Activated CD8-positive, alpha-beta T cell treated with anti-CD3 and anti-CD28 coated beads for 36 hours (primary cell): ENCODE measurements around the gene CMTM4. TPM values are rescaled to one million over a fixed set of nuclear protein-coding genes. Genes with fewer than 3 reads are reported as not detected.
"Not testable (repeated sequence)": the region's sequence is repeated elsewhere in the genome, so short reads cannot be mapped to it uniquely, and the experiment has no call there.

Source experiments
- ATAC-seq: fragments of 200-7000 bp; cut with Tn5 transposase; one replicate; pipeline ENCODE4 v1.10.0; 2021; ENCODE audit warnings: mild to moderate bottlenecking, moderate library complexity
- CTCF ChIA-PET: fragments of 350-600 bp; sonication (Branson Sonifier 250); formaldehyde crosslinking; loops from one replicate; lab custom pipeline; 2021; ENCODE audit warnings: antibody characterized with exemption; lab: Charles Lee
- POLR2A ChIA-PET: fragments of 350-600 bp; sonication (Branson Sonifier 250); formaldehyde crosslinking; loops from one replicate; lab custom pipeline; 2021; ENCODE audit warnings: antibody characterized with exemption; lab: Charles Lee
- DNase-seq: peaks from one replicate; pipeline ENCODE4 v3.0.0-alpha.2; 2020
- H3K27ac Mint-ChIP-seq: one replicate; pipeline ENCODE4 v1.8.0; 2021; ENCODE audit warnings: mild to moderate bottlenecking, mixed read lengths
- H3K27me3 Mint-ChIP-seq: one replicate; pipeline ENCODE4 v1.8.0; 2021; ENCODE audit warnings: mixed read lengths
- H3K36me3 Mint-ChIP-seq: one replicate; pipeline ENCODE4 v1.8.0; 2021; ENCODE audit warnings: low read depth, mixed read lengths
- H3K4me1 Mint-ChIP-seq: one replicate; pipeline ENCODE4 v1.8.0; 2021; ENCODE audit warnings: low read depth, mixed read lengths
- H3K4me3 Mint-ChIP-seq: one replicate; pipeline ENCODE4 v1.8.0; 2021; ENCODE audit warnings: mild to moderate bottlenecking, moderate library complexity, mixed read lengths
- H3K9me3 Mint-ChIP-seq: one replicate; pipeline ENCODE4 v1.8.0; 2021; ENCODE audit warnings: mixed read lengths
- CTCF ChIP-seq: fragments of 200-600 bp; IDR thresholded peaks from one replicate; pipeline ENCODE4 v1.8.0; 2022; ENCODE audit warnings: antibody characterized with exemption, mild to moderate bottlenecking
- intact Hi-C: fragments of 100-400 bp; cut with micrococcal nuclease; formaldehyde crosslinking; loops from one replicate; pipeline ENCODE4 v1.10.0; 2022
- total RNA-seq, 2 experiments: library from RNA; stranded (reverse); gene quantifications; one replicate each; pipeline ENCODE4 v1.2.3, GENCODE V29; 2021

The CMTM4 gene
- total RNA-seq, 2 experiments from 2014 or later: 3.2 to 3.5 TPM

- no peak overlapping the region for H3K27ac Mint-ChIP-seq
- POLR2A ChIA-PET: no interaction called here
- ATAC-seq: no peak
- H3K4me1 Mint-ChIP-seq: no peaks in the 10 kb centered on the region
- no peaks in the 10 kb centered on the region for H3K27me3 Mint-ChIP-seq
- CTCF ChIA-PET: interaction anchor here (1.0 to 1.6 kb wide), 2 partner anchors 21 to 126 kb away, joined by 3 to 4 read pairs; no protein-coding TSS in a partner anchor
- no peak overlapping the region for H3K4me3 Mint-ChIP-seq
- TF ChIP-seq CTCF: no peak
- intact Hi-C loops: no loop called here
- H3K9me3 Mint-ChIP-seq: no peaks in the 10 kb centered on the region
- DNase-seq: no peak
- no peaks in the 10 kb centered on the region for H3K36me3 Mint-ChIP-seq
Observed at GRCh38 chr16:66629856-66630255, 66.7 kb downstream of the CMTM4 start.

GRCh38 chr16:66627611-66628378 lies 68.7 kb downstream of the CMTM4 start:
- H3K4me1 Mint-ChIP-seq, POLR2A ChIA-PET, H3K4me3 Mint-ChIP-seq, H3K9me3 Mint-ChIP-seq, H3K27me3 Mint-ChIP-seq, H3K27ac Mint-ChIP-seq, H3K36me3 Mint-ChIP-seq, ATAC-seq, intact Hi-C loops, DNase-seq: not testable (repeated sequence)
- CTCF ChIA-PET: interaction anchor here (1.0 kb wide), 1 partner anchor 34 kb away, joined by 3 read pairs; no protein-coding TSS in a partner anchor

- TF ChIP-seq CTCF: no peak
- DNase-seq (no peak), ATAC-seq (no peak)
- Mint-ChIP-seq H3K27me3 (no peaks in the 10 kb centered on the region), H3K9me3 (no peaks in the 10 kb centered on the region), H3K4me3 (no peak overlapping the region), H3K36me3 (no peaks in the 10 kb centered on the region), H3K4me1 (peaks cover 7% of the 10 kb centered on the region), H3K27ac (no peak overlapping the region)
- ChIA-PET CTCF (interaction anchor here (2.0 to 2.2 kb wide), 2 partner anchors 15 to 27 kb away, joined by 8 to 14 read pairs; no protein-coding TSS in a partner anchor), POLR2A (no interaction called here)
- intact Hi-C loops: no loop called here
Observed at GRCh38 chr16:66623755-66624154, 72.8 kb downstream of the CMTM4 start.

GRCh38 chr16:66622863-66623262 lies 73.7 kb downstream of the CMTM4 start:
- intact Hi-C loops: no loop called here
- Mint-ChIP-seq H3K27me3 (no peaks in the 10 kb centered on the region), H3K36me3 (no peaks in the 10 kb centered on the region), H3K27ac (no peak overlapping the region), H3K9me3 (no peaks in the 10 kb centered on the region), H3K4me1 (peaks cover 7% of the 10 kb centered on the region), H3K4me3 (no peak overlapping the region)
- TF ChIP-seq CTCF: no peak
- ATAC-seq (no peak), DNase-seq (no peak)
- ChIA-PET POLR2A (no interaction called here), CTCF (interaction anchor here (1.0 to 2.2 kb wide), 2 partner anchors 14 to 28 kb away, joined by 3 to 8 read pairs; no protein-coding TSS in a partner anchor)

- peaks cover 7% of the 10 kb centered on the region for H3K4me1 Mint-ChIP-seq
- no peak for TF ChIP-seq CTCF
- no peaks in the 10 kb centered on the region for H3K36me3 Mint-ChIP-seq
- ChIA-PET POLR2A (no interaction called here), CTCF (interaction anchor here (1.0 kb wide), 1 partner anchor 29 kb away, joined by 3 read pairs; no protein-coding TSS in a partner anchor)
- DNase-seq (no peak), ATAC-seq (no peak)
- no peak overlapping the region for H3K27ac Mint-ChIP-seq
- no peaks in the 10 kb centered on the region for H3K9me3 Mint-ChIP-seq
- intact Hi-C loops: no loop called here
- H3K4me3 Mint-ChIP-seq: no peak overlapping the region
- H3K27me3 Mint-ChIP-seq: no peaks in the 10 kb centered on the region
Observed at GRCh38 chr16:66621973-66622372, 74.6 kb downstream of the CMTM4 start.
